Measurements from ENCODE around the gene RPS16. TPM values are rescaled to one million over a fixed set of nuclear protein-coding genes. Genes with fewer than 3 reads are reported as not detected.

The RPS16 gene
- total and polyA plus RNA-seq, 2 of the 13 experiments (the other 11 are each of a cell fraction or from before 2014, with no cell fraction given): 488 to 2,583 TPM

- H3K4me1 ChIP-seq (ENCODE audit: insufficient read depth, low read length): peaks cover 52% of the 10 kb centered on the region
- H2AFZ ChIP-seq (ENCODE audit: low read length): no peak overlapping the region
- TF ChIP-seq DNMT3B (CRISPR knock-in tag; conservative IDR thresholded peaks at IDR 0.05) (no peak), ZNF574 (CRISPR knock-in tag; IDR thresholded peaks at IDR 0.05) (no peak), NFIC (IDR thresholded peaks at IDR 0.05; ENCODE audit: low read length) (no peak), MAZ (IDR thresholded peaks at IDR 0.05; ENCODE audit: borderline replicate concordance, low read depth, low read length) (no peak), MAZ (CRISPR knock-in tag; IDR thresholded peaks at IDR 0.05; ENCODE audit: low read depth) (no peak), SALL1 (CRISPR knock-in tag; IDR thresholded peaks at IDR 0.05) (0 out of 2 replicates have a peak, but pooled peaks have one; percentile 12), ZNF329 (CRISPR knock-in tag; IDR thresholded peaks at IDR 0.05; ENCODE audit: low read depth) (no peak), ZNF460 (CRISPR knock-in tag; IDR thresholded peaks at IDR 0.05; ENCODE audit: borderline replicate concordance) (peak; percentile 55; the same call in 1 of the 2 replicates), MIER3 (CRISPR knock-in tag; IDR thresholded peaks at IDR 0.05; ENCODE audit: borderline replicate concordance) (no peak), ELF1 (CRISPR knock-in tag; IDR thresholded peaks at IDR 0.05) (no peak), TBX3 (IDR thresholded peaks at IDR 0.05; ENCODE audit: borderline replicate concordance) (no peak)
- WGBS (ENCODE audit: low lambda C conversion rate): 76% methylated on average over 16 of the region's 16 CpGs
- peak overlapping the region; percentile 81 to 98 (median 94) for H3K4me3 ChIP-seq (replicated peaks in 1 of 3; ENCODE audit: insufficient read depth in 1 of 3, low read depth in 2 of 3, low read length in 3 of 3)
- ChIA-PET POLR2A (interaction anchor here (1.2 to 2.8 kb wide), 5 partner anchors 11 to 86 kb away, joined by 3 to 25 read pairs (median 8); partner anchors contain the start of genes EID2B and RPS16), CTCF (ENCODE audit: low intra/inter-chr PET ratio, low total read pairs) (no interaction called here)
- ATAC-seq (no peak), FAIRE-seq (no peak), DNase-seq (ENCODE audit: low spot score) (no peak)
- H3K27ac ChIP-seq (ENCODE audit: extremely low read length, insufficient read depth, low read length): peak overlapping the region; percentile 91
- BruUV-seq (replicated peaks): no TSS peak
- H3K9ac ChIP-seq (ENCODE audit: insufficient read depth, low read depth, low read length): peak overlapping the region; percentile 93
- peaks cover 65% of the 10 kb centered on the region for H3K79me2 ChIP-seq (ENCODE audit: insufficient read depth, low read length)
- H3K4me2 ChIP-seq (ENCODE audit: low read depth, low read length): peak overlapping the region; percentile 85
- in situ Hi-C loops (cut with HindIII; ENCODE audit: extremely low pct_ligation_motif_present, low pct_unique_long_range_greater_than_20kb) (no loop called here), intact Hi-C loops (cut with micrococcal nuclease; ENCODE audit: unreplicated experiment) (no loop called here)
- no peaks in the 10 kb centered on the region for H3K9me3 ChIP-seq (ENCODE audit: low read length)
- H4K20me1 ChIP-seq (ENCODE audit: insufficient read depth, low read length): 0 out of 2 replicates have a peak, but pooled peaks cover 3% of the 10 kb centered on the region
- peaks cover 3 to 12% of the 10 kb centered on the region in 2 experiments; a peak in 4 of 5 replicates for H3K36me3 ChIP-seq (replicated peaks in 1 of 2; ENCODE audit: control insufficient read depth in 1 of 2, insufficient read depth in 2 of 2, low read length in 2 of 2)
- peaks cover 0 to 3% of the 10 kb centered on the region in 2 experiments; a peak in 2 of 5 replicates for H3K27me3 ChIP-seq (ENCODE audit: control insufficient read depth in 1 of 2, insufficient read depth in 2 of 2, low read length in 2 of 2)
Observed at GRCh38 chr19:39446365-39447084, 10.8 kb upstream of the RPS16 start.

Measured in HepG2 (cell line).